ENCODE results near the gene PTPRD. TPM values are rescaled to one million over a fixed set of nuclear protein-coding genes. Genes with fewer than 3 reads are reported as not detected.
"Not testable (repeated sequence)": the region's sequence is repeated elsewhere in the genome, so short reads cannot be mapped to it uniquely, and the experiment has no call there.

Gene PTPRD
- total RNA-seq, 1 donor from 2014 or later, result 197 TPM

GRCh38 chr9:9942764-9943424 is 669.9 kb downstream of the PTPRD start:
- Mint-ChIP-seq H3K27ac (no peak overlapping the region), H3K4me3 (no peak overlapping the region), H3K9me3 (no peaks in the 10 kb centered on the region), H3K4me1 (ENCODE audit: unreplicated experiment) (peaks cover 4% of the 10 kb centered on the region), H3K36me3 (no peaks in the 10 kb centered on the region), H3K27me3 (no peaks in the 10 kb centered on the region)
- peak; percentile 84 for DNase-seq (ENCODE audit: extremely low spot score, unreplicated experiment)
- TF ChIP-seq CTCF (conservative IDR thresholded peaks at IDR 0.05), result peak; percentile 95

GRCh38 chr9:9938432-9938831 is 674.4 kb downstream of the PTPRD start:
- no peak for DNase-seq (ENCODE audit: extremely low spot score, unreplicated experiment)
- no peak for TF ChIP-seq CTCF (conservative IDR thresholded peaks at IDR 0.05)
- H3K9me3 Mint-ChIP-seq, result no peaks in the 10 kb centered on the region
- no peak overlapping the region for H3K27ac Mint-ChIP-seq
- H3K36me3 Mint-ChIP-seq, result no peaks in the 10 kb centered on the region
- H3K27me3 Mint-ChIP-seq, result no peaks in the 10 kb centered on the region
- no peaks in the 10 kb centered on the region for H3K4me1 Mint-ChIP-seq (ENCODE audit: unreplicated experiment)
- H3K4me3 Mint-ChIP-seq, result no peak overlapping the region

- not testable (repeated sequence) for DNase-seq (ENCODE audit: extremely low spot score, unreplicated experiment); H3K36me3 Mint-ChIP-seq; H3K27ac Mint-ChIP-seq
Measured at GRCh38 chr9:9931464-9931863, 681.3 kb downstream of the PTPRD start.

GRCh38 chr9:9924376-9924775 is 688.4 kb downstream of the PTPRD start:
- Mint-ChIP-seq H3K9me3 (no peaks in the 10 kb centered on the region), H3K36me3 (no peaks in the 10 kb centered on the region), H3K27ac (no peak overlapping the region), H3K4me1 (ENCODE audit: unreplicated experiment) (no peaks in the 10 kb centered on the region), H3K27me3 (no peaks in the 10 kb centered on the region), H3K4me3 (no peak overlapping the region)
- no peak for DNase-seq (ENCODE audit: extremely low spot score, unreplicated experiment)
- TF ChIP-seq CTCF (conservative IDR thresholded peaks at IDR 0.05), result no peak

More at GRCh38 chr9:9931464-9931863, 681.3 kb downstream of the PTPRD start:
- H3K4me3 Mint-ChIP-seq; H3K4me1 Mint-ChIP-seq (ENCODE audit: unreplicated experiment); H3K27me3 Mint-ChIP-seq; H3K9me3 Mint-ChIP-seq: not testable (repeated sequence)

- no peak for TF ChIP-seq CTCF (conservative IDR thresholded peaks at IDR 0.05)
- no peak overlapping the region for H3K27ac Mint-ChIP-seq
- no peaks in the 10 kb centered on the region for H3K4me1 Mint-ChIP-seq (ENCODE audit: unreplicated experiment)
- H3K9me3 Mint-ChIP-seq, result no peaks in the 10 kb centered on the region
- DNase-seq (ENCODE audit: extremely low spot score, unreplicated experiment), result no peak
- no peaks in the 10 kb centered on the region for H3K27me3 Mint-ChIP-seq
- no peaks in the 10 kb centered on the region for H3K36me3 Mint-ChIP-seq
- no peak overlapping the region for H3K4me3 Mint-ChIP-seq
Measured at GRCh38 chr9:9921805-9922204, 691.0 kb downstream of the PTPRD start.

GRCh38 chr9:9920425-9921060 is 692.3 kb downstream of the PTPRD start:
- Mint-ChIP-seq H3K36me3 (no peaks in the 10 kb centered on the region), H3K27me3 (no peaks in the 10 kb centered on the region)
- DNase-seq (ENCODE audit: extremely low spot score, unreplicated experiment), result no peak

More at GRCh38 chr9:9920425-9921060, 692.3 kb downstream of the PTPRD start:
- peak; percentile 67 for TF ChIP-seq CTCF (conservative IDR thresholded peaks at IDR 0.05)
- H3K4me3 Mint-ChIP-seq, result no peak overlapping the region
- H3K9me3 Mint-ChIP-seq, result no peaks in the 10 kb centered on the region
- H3K27ac Mint-ChIP-seq, result no peak overlapping the region
- H3K4me1 Mint-ChIP-seq (ENCODE audit: unreplicated experiment), result no peaks in the 10 kb centered on the region
